Measurements from ENCODE around the gene KIF21B.

The KIF21B gene

DNA sequence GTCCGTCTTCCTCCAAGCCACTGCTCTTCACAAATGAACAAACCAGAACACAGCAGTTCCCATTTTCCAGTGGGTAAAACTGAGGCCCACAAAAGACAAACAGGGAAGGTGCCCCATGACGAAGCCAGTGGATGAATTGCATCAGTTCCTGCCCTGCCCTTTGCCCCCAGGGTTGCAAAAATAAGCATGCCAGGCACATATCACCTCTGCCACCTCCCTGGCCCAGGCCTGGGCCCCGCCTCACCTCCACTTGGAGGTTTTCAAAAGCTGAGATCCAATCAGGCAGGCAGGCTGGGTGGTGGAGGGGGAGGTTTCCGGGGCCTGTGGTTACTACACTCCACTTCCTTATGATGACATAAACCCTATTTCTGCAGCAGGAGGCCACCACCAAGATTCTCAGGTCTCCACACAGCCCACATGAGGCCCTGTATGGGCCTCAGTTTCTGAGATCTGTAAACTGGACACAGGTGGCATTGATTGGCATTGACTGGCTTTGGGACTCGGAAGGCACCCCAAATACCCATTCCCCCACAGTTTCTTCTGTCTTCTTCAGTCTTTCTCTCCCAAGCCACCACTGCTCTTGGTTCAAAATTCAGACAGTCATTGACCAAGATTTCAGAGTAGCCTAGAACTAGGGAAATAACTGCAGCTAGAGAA is 4.1 kb downstream of the KIF21B start:
- peak; percentile 46 to 80 for DNase-seq

DNA sequence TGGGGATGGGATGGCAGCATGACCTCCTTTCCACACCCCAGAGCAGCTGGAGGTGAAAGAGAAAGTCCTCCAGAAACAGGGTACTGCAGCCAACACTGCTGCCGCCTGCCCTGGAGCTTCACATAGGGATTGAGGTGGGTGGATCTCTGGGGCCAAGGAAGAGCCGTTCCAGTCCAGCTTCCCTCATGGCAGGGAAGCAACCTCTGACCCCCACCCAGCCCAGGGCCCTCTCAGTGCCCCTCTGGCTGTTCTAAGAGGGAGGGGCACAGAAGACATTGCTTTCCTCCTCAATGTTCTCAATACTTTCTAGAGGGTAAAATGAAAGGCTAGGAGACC is 5.7 kb downstream of the KIF21B start:
- DNase-seq: no peak

DNA sequence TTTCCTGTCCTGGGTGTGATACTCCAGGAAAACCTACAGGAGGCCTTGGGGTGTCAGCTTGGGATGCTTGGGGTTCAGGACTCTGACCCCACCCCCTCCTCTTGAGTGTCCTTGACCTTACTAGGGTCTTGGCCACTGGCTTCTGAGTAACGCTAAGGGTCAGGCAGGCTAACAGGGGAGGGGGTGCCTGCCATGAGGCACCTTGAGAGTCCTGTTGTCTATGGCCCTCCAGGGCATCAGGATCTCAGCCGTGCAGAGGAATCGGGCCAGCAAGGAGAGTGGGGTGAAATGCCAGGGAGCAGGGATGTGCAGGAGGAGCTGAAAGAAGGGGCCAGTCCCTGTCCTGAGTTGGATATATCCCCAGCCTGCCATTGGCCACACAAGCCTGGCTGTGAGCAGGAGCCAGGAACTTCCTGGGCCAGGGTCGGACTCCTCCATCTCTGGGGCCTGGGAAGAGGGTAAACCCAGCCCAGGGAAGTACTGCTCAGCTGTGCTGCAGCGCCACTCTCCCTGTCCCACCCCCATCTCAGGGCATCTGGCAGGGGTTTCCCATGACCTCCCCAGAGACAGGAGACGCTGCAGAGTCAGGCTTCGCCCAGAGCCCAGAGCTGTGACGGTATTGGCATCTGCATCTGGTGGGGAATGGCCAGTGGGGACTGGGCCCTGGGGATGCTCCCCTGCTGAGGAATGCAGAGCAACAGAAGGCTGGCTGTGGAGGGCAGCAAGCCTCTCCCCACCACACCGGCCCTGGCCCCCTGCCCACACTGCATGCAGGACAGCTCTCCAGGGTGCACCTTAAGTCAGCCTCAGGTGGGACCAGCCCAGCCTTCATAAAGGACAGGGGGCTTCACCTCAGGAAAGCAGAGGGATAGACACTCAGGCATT is 6.3 kb downstream of the KIF21B start:
- DNase-seq: no peak

DNA sequence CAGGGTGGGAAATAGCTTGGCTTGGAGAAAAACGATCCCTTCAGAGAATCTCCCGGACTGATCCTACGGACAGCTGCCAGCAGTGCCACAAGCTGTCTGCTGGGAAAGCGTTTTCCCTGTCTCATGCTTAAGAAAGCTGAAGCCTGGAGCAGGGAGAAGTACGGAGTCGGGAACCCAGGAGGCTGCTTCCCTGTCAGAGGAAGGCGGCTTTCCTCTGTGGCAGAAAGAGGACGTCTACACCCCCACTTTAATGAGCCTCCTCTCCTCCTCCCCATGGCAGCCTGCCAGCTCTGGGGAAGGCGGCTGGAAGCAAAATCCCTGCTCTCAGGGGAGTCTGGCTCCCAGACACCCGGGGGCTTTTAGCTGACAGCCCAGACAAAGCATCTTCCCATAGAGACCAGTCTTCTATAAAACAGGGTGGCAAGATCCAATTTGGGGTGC is 7.3 kb downstream of the KIF21B start:
- DNase-seq: no peak

DNA sequence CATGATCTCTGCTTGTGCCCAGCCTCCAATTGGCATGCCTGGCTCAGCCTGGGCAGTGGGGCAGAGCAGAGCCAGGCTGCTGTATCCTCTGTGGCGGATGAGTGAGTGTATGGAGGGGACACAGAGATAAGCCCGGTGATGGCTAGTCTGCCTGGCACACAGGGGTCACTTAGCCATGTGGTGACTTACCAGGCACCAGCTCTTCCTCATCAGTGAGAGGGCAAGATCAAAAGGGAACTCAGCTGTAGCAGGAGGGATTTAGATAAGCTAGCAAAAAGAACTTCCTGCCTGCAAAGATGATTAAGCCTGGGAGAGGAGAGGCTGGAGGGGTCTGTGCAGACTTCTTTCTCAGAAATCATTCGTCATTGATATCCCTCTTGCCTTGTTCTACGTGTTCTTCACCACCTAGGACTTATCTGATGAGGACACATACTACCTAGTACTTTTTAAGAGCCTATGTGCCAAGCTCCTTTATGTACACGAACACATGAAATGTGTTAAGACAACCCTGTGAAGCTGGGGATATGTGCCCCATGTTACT is 7.9 kb downstream of the KIF21B start:
- DNase-seq: peak in 1 of 2 donors; percentile 13

DNA sequence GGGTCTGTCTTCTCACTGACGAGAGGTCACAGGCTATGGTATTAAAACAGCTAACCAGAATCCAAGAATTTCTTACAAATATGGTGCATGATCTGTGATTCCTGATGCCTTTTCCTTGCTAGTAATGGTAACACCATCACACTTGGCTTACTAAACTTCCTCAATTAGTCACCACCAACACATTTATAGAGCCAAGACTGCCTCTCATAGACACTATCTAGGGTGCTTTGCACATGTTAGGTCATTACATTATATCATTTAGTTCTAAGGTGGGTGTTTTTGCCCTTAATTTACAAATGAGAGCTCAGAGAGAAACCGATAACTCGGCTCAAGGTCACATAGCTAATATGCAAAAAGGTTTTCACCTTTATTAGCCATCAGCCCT is 8.7 kb downstream of the KIF21B start:
- no peak for DNase-seq

DNA sequence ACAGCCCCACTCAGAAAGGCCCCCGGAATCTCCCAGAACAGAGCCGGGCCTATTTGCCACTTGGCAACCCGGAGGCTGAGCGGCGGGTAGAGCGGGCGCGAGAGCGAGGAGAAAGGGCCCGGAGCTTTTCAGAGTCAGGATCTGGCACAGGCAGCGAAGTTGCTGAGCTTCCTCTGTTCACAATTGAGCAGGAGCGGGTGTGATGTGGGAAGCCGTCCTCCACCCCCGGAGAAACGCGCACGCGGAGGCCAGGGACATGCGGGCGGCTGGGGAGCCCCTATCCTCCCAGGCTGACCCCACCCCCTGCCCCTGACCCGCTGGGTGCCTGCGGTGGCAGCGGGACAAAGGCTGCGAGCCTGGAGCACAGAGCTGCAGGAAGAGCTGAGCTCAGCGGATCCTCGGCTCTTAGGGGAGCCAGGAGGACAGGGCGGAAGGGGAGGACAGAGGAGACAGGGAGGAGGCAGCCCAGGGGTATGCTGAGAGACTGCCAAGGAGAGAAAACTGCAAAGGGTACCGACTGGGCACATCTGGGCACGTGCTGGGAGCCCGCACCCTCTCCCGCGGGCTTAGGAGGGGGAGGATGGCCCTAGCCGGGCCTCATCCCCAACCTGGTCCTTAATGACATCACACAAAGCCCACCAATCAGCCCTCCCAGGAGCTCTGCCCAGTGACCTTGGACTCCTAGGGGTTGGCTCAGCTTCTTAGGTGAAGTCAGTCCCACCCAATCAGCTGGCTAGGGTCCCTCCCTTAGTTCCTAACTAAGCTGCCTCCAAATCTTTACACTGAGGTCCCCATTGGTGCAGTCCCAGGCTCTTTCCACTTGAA is 9.3 kb downstream of the KIF21B start:
- DNase-seq: no peak

DNA sequence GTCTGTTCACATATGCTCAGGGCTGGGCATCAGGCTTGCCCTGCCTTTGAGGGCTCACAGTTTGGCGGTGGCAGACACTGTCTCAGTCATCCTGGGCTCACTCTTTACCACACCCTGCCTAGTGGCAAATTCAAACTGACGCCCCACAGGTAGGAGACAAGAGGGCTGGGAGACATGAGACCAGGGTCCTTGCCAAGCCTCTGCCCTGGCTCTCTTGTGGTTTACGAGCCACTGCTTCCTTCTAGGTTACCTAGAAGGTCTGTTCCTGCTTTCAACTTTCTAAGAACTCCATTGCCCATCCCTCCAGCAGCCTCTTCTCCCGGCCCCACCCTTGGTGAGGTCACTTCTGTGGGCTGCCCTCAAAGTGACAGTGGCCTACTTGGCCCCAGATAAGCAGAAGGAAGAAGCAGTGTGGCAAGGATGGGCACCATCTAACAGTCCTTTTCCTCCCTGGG is 10.5 kb downstream of the KIF21B start:
- DNase-seq: peak in 1 of 2 donors; percentile 13

DNA sequence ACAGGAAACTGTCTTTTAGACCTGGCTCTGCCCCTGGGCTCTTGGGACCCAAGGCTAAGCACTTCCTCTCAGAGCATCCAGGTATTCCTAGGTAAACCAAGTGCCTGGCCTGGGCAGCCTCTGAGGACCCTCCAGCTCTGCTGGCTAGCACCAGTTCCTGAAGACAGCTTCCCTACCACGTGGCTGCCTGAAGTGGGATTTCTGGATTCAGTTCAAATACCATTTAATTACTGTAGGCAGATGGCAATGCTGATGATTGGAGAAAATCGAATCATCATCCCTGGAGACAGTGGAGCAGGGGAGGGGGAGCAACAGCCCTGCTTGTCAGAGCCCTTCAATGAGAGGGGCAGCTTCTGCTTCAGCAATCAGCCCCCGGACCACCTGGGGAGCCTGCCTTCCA is 11.9 kb downstream of the KIF21B start:
- no peak for DNase-seq

DNA sequence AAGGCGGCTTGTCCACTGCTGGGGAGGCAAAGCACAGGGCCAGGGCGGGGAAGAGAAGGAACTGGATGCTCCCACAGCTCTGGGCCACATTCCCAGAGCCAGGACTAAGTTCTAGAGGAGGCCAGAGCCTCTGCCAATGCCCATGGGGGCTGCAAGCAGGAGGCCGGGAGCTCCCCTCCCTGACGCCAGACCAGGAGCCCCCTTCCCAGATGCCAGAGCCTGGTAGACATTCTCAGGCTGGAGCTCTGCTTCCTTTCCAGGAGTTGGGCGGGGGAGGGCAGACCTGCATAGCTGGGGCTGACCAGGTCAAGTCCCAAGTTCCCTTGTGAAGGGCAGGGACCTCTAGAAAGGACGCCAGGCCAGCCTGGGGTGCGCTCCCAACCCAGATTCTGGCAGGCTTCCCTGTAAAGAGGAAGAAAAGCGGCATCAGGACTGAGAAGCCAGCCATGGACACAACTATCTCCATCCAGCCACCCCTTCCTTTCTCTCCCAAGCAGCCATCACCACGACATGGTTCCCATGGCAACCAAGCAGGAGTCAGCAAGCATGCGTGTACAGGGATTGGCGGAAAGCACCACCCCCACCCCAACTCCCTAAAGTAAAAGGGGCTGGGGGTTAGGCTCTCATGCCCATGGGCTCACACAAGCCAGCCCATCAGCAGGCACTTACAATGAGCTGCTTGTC is 13.4 kb downstream of the KIF21B start:
- DNase-seq: no peak

DNA sequence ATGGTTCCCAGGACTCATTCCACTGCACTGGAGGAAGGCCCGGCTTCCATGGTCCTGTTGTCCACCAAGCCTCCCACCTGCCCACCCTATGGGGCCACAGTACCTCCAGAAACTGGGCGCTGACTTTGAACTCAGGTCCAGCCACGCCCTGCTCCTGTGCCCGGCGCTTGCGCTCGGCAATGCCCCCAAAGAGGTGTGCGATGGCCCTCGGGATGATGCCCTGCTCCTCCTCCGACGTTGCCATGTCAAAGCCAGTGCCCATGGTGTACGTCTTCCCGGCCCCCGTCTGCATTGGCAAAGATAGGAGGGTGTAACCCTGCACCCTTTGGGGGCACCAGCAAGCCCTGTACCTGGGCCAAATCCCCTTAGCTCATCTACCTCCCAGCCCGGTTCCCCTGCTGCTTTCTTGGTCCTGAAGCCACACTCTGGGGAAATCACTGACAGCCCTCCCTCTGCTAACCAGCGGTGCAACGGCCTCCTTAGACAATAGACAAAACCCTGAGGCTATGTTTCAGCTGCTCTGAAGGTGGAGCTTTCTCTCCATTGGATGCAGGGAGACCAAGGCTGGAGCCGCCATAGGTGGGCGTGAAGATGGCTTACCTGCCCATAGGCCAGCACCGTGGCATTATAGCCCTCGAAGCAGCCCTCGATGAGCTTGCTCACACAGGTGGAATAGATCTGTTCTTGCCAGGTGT is 14.7 kb downstream of the KIF21B start:
- no peak for DNase-seq

DNA sequence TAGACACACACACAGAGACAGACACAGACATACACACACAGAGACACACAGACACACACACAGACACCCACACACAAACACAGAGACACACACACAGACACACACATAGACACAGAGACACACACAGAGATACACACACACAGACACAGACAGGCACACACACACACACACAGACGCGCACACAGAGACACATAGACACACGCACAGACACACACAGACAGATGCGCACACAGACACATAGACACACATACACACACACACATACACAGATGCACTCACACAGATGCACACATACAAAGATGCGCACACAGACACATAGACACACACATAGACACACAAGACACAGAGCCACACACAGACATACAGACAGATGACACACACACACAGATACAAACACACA is 16.0 kb downstream of the KIF21B start:
- no peak for DNase-seq

DNA sequence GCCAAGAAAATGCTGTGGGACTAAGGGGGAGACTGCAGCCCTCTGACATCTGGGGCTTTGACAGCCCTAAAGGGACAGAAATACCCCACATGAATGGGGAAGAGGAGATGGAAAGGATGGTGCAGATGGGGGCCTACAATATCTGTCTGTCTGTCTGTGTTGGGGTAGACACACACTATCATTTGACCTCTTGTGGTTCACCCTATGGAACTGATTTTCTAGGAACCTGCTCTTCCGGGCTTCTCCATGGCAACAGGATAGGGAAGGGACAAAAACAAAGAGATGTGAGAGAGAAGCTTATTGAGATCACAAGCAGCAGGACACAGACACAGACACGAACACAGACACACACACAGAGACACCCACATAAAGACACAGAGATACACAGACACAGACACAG is 17.1 kb downstream of the KIF21B start:
- DNase-seq: no peak

DNA sequence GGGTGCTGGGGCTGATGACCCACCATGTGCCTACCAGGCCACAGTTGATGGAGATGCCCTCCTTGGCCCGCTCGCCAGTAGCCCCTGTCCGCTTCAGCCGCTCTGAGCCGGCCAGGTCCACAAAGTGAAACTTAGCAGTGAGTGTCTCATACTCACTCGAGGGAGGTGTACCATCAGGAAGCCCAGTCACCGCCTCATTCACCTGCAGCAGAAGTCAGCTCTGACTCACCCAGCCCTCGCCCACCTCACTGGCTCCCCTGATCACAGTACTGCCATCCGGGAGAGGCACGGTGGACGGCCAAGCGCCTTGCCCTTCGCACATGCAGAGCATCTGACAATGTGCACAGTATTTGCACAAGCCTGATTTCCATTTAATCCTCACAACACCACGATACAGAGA is 18.8 kb downstream of the KIF21B start:
- no peak for DNase-seq

DNA sequence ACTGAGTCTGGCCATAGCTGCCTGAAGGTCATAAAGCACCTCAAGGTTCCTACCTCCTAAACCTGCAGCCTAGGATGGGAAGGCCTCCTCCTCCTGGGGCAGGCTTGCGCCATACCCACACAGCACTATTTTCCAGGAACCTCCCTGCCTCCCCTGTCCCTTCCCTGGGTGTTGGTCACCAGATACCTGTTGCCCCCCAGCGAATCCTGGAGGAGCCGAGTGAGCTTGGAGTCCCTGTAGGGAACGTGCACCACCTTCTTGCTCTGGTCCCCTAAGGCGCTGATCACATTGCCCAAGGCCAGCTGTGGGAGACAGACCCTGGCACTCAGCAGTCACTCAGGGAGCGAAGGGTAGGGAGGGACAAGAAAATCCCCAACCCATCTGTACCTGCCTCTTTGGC is 19.4 kb downstream of the KIF21B start:
- no peak for DNase-seq

DNA sequence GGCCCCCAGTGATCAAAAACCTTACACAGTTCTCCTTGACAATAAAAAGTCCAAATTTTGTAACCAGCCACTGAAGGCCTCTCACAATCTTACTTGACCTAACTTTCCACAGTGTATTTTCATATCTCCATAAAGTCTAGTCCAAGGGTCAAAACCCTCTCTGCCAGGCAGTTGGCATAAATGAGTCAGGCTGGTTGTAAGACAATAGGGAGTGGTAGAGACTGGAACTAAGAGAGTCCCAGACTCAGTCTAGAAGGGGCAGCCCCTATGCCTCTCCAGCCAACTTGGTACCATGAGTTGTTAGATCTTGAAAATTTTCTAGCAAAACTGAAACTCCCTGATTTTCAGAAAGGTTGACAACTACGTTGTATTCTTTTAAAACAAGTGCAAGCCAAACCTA is 21.0 kb downstream of the KIF21B start:
- no peak for DNase-seq

DNA sequence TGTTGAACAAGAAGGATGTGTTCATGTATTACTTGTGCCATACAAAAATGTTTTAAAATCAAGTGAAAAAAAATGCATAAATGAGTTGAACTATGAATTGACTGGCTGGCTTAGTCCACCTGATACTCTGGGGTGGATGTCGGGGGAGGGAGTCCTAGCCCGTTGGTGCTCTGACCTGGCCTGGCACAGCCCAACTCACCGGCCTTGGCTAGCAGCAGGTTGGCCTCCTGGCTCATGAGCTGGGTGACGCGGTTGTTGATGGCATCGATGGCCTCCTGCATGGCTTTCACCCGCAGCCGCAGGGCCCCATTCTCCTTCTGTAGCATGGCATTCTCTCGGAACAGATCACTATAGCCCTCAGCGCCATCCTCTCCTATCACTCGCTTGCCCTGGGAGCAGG is 21.6 kb downstream of the KIF21B start:
- no peak for DNase-seq

DNA sequence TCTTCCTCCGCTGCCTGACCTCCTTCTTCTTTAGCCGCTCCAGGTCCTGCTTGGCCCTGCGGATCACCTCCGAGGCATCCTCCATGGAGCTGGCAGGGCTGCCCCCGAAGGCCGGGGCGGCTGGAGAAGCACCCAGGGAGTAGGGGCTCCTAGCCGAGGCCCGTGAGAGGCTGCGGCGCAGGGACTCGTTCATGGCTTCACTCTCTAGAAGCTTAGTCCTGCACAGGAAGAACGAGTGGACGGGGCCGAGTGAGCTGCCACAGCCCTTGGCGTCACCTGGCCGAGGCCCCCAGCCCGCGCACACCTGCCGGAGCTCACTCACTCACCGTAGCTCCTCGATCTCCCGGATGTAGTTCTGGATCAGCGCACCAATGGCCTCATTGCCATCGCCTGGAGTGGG is 23.1 kb downstream of the KIF21B start:
- DNase-seq: no peak

DNA sequence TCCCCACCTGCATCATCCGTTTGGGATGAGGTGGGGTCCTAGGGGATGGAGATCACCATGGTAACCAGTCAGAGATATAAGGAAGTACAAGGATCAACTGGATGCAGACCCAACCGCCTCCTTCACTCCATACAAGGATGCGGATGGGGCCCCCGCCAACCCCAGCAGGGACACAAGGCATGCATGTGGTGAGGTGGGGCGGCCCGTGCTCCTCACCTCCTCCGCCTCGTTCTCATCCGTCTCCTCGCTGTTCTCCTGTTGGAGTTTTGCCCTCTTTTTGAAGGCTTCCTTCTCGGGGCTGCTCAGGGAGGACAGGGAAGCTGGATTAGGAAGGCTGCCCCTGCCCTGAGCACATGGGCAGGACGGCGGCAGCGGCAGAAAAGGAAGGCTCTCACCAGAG is 23.8 kb downstream of the KIF21B start:
- no peak for DNase-seq

DNA sequence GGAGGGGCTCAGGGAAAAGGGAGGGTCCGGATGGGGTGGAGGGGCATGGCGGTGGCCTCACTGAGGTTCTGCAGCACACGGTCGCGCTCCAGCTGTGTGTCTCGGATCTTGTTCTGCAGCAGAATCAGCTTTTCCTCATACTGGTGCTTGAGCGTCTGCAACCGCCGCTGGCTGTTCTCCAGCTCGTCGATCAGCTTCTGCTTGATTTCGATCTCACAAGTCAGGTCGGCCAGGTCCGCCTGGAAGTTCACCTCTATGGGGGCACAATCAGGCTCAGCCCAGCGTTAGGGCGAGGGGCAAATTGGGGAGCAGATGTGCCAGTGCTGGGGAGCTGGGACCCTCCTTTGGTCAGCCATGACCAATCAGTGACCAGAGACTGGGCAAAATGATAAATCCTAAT is 25.2 kb downstream of the KIF21B start:
- no peak for DNase-seq

DNA sequence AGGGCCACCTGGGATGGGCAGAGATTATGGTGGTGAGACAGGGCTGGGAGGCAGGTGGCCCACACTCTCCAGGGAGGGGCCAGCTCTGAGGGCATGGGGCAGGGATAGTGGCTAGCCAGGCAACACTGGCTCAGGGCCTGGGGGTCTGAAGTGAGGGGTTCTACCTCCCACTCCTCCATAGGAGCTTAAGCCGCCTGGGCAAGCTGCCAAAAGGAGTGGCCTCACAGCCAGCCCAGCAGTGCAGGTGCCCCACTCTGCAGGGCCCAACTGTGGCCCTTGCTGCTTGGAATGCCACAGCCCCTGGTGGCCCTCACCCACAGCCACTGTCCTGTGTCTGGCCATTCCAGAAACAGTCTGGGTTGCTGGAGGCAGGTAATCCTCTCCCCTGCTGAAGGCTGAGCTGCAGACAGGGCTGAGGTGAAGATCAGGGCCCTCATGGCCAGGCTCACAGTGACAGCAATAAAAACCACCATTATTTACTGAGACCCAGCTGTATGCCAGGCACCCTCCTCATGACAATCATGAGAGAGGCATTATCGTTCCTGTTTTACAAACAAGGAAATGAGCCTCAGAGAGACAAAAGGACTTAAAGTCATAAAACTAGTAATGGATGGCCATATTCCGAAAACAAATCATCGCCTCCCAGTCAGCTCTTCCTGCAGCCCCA is 31.0 kb downstream of the KIF21B start:
- DNase-seq: no peak
